ENCODE results near the gene MTCH1. TPM values are rescaled to one million over a fixed set of nuclear protein-coding genes. Genes with fewer than 3 reads are reported as not detected.
A peak's percentile ranks its signal among the peaks of the same experiment; 100 is the strongest.

Gene MTCH1
- total and polyA plus RNA-seq, 9 of the 15 experiments (the other 6 are each of a cell fraction or from before 2014, with no cell fraction given) = 7.9 to 161 (median 118) TPM

GRCh38 chr6:37029249-37029971 is 43.4 kb upstream of the MTCH1 start (continued):
- TF ChIP-seq FIP1L1 (IDR thresholded peaks at IDR 0.05; ENCODE audit: low read depth, low read length, poor library complexity, severe bottlenecking) (no peak), HEY1 (CRISPR knock-in tag; IDR thresholded peaks at IDR 0.05; ENCODE audit: borderline replicate concordance) (no peak), POLR2AphosphoS5 (IDR thresholded peaks at IDR 0.05; ENCODE audit: control insufficient read depth, insufficient read depth, low read depth, low read length) (no peak), ZBTB34 (CRISPR knock-in tag; IDR thresholded peaks at IDR 0.05) (no peak), RNF2 (IDR thresholded peaks at IDR 0.05) (no peak), ZFP36 (IDR thresholded peaks at IDR 0.05; ENCODE audit: low read depth, low read length, partially characterized antibody) (peak; percentile 69), CBFA2T3 (IDR thresholded peaks at IDR 0.05) (peak; percentile 67), NFE2 (IDR thresholded peaks at IDR 0.05; ENCODE audit: low read depth) (peak; percentile 96), ZNF311 (CRISPR knock-in tag; IDR thresholded peaks at IDR 0.05) (0 out of 2 replicates have a peak, but pooled peaks have one; percentile 21), NFYB (IDR thresholded peaks at IDR 0.05; ENCODE audit: extremely low read depth, insufficient read length) (no peak), SMARCA5 (IDR thresholded peaks at IDR 0.05) (peak; percentile 79), PTRF (tag; IDR thresholded peaks at IDR 0.05) (no peak), TCF3 (CRISPR knock-in tag; IDR thresholded peaks at IDR 0.05) (peak; percentile 77), PHF21A (IDR thresholded peaks at IDR 0.05; ENCODE audit: borderline replicate concordance, low read depth) (peak; percentile 84; the same call in 1 of the 2 replicates), MAX (CRISPR knock-in tag; IDR thresholded peaks at IDR 0.05) (peak; percentile 96), THAP7 (CRISPR knock-in tag; IDR thresholded peaks at IDR 0.05) (no peak), ERF (CRISPR knock-in tag; IDR thresholded peaks at IDR 0.05) (no peak), ZBTB8A (IDR thresholded peaks at IDR 0.05; ENCODE audit: partially characterized antibody) (no peak), ZKSCAN8 (CRISPR knock-in tag; IDR thresholded peaks at IDR 0.05) (no peak), ZBTB5 (IDR thresholded peaks at IDR 0.05) (no peak), ARNT (IDR thresholded peaks at IDR 0.05) (peak in 1 of 2 experiments; percentile 74; a peak in 3 of 4 replicates), ILF3 (IDR thresholded peaks at IDR 0.05; ENCODE audit: borderline replicate concordance) (no peak), PPARD (CRISPR knock-in tag; IDR thresholded peaks at IDR 0.05) (no peak), ARID3B (CRISPR knock-in tag; IDR thresholded peaks at IDR 0.05; ENCODE audit: borderline replicate concordance) (no peak), SP1 (CRISPR knock-in tag; IDR thresholded peaks at IDR 0.05) (peak; percentile 79)
